LNCaP clone FGC (cell line): Measurements from ENCODE around the gene AKTIP.

Source experiments
- DNase-seq: peaks from one replicate; pipeline ENCODE4 v3.0.0-alpha.2; 2011; ENCODE audit warnings: low read depth
- H3K4me3 ChIP-seq: 2 replicates; pipeline ENCODE4 v1.5.1; 2011; ENCODE audit warnings: mild to moderate bottlenecking, low read depth, low read length, control low read depth
- CTCF ChIP-seq: IDR thresholded peaks from 2 replicates; pipeline ENCODE4 v1.5.1; 2012; ENCODE audit warnings: mild to moderate bottlenecking; ENCODE audit not compliant: control insufficient read depth, insufficient read depth; ENCODE audit errors: extremely low read depth

The AKTIP gene

GRCh38 chr16:53504665-53505064 is 1.7 kb upstream of the AKTIP start:
- no peak overlapping the region for H3K4me3 ChIP-seq
- no peak for TF ChIP-seq CTCF
- no peak for DNase-seq

GRCh38 chr16:53503991-53504663 is 1.1 kb upstream of the AKTIP start:
- TF ChIP-seq CTCF = 0 out of 2 replicates have a peak, but pooled peaks have one; percentile 1
- no peak for DNase-seq
- H3K4me3 ChIP-seq = peak overlapping the region; percentile 50

GRCh38 chr16:53503270-53503923 is 388 bp upstream of the AKTIP start:
- peak overlapping the region; percentile 81 for H3K4me3 ChIP-seq
- DNase-seq = peak; percentile 100
- 0 out of 2 replicates have a peak, but pooled peaks have one; percentile 10 for TF ChIP-seq CTCF

- H3K4me3 ChIP-seq = peak overlapping the region; percentile 81
- no peak for TF ChIP-seq CTCF
- no peak for DNase-seq
Observed at GRCh38 chr16:53501216-53501859, 1.7 kb downstream of the AKTIP start.

- no peak for TF ChIP-seq CTCF
- DNase-seq = no peak
- no peak overlapping the region for H3K4me3 ChIP-seq
Observed at GRCh38 chr16:53498984-53499383, 4.0 kb downstream of the AKTIP start.

- no peak for DNase-seq
- TF ChIP-seq CTCF = peak; percentile 28
- no peak overlapping the region for H3K4me3 ChIP-seq
Observed at GRCh38 chr16:53495325-53495724, 7.7 kb downstream of the AKTIP start.
